Raji (cell line): ENCODE measurements around the gene HDHD3.

Experiments used
- POLR2A ChIP-seq: IDR thresholded peaks from 2 replicates; pipeline ENCODE4 v1.6.1; 2011; ENCODE audit warnings: low read depth, low read length, control low read depth; ENCODE audit not compliant: insufficient read depth

Gene HDHD3

GRCh38 chr9:113395000-113395861 lies 18.4 kb upstream of the HDHD3 start:
- no peak for TF ChIP-seq POLR2A

- no peak for TF ChIP-seq POLR2A
Observed at GRCh38 chr9:113393281-113393680, 16.5 kb upstream of the HDHD3 start.

- no peak for TF ChIP-seq POLR2A
Observed at GRCh38 chr9:113391917-113392316, 15.1 kb upstream of the HDHD3 start.

DNA sequence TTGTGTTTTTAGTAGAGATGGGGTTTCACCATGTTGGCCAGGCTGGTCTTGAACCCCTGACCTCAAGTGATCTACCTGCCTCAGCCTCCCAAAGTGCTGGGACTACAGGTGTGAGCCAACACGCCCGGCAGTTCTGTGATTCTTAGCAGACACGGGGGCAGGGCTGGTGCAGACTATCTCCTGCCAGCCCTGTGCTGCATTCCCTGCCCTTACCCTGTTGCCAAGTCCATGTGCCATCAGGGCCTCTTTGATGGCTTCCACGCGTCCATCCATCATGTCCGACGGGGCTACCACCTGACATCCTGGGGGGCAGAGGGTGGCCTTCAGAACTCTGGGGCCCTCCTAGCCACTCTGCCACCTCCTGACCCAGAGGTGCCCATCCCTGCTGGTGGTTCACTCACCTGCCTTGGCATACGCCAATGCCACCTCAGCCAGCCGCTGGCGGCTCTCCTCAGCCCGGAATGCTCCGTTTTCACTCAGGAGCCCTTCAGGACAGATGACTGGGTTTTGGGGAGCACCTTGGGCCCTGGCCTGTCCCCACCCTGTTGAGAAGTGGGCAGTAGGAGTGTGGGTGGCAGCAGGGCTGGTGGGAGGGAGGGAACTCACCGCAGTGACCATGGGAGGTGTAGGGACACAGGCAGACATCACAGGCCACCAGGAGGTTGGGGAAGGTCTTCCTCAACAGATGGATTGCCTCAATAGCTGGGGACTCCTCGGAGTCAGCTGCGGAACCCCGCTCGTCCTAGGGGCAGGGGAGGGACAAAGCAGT lies 13.6 kb upstream of the HDHD3 start:
- TF ChIP-seq POLR2A = no peak

- no peak for TF ChIP-seq POLR2A
Observed at GRCh38 chr9:113389451-113389850, 12.7 kb upstream of the HDHD3 start.

DNA sequence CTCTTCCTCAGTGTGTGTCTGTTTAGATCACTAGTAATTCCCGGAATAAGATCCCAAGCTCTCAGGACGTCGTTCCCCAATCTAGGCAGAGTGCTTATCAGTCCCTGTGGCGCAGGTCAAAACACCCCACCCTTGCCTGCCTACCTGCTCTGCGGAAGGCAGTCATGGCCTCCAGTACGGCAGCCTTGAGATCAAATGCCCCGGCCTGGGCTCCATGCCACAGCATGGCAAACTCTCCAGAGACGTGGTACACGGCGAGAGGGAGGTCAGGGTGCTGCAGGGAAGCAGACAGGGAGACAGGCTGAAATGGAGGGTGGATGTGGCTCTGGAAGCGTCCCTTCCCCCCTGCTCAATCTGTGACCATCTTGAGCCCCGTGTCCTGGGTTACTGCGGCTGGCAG lies 12.0 kb upstream of the HDHD3 start:
- no peak for TF ChIP-seq POLR2A

DNA sequence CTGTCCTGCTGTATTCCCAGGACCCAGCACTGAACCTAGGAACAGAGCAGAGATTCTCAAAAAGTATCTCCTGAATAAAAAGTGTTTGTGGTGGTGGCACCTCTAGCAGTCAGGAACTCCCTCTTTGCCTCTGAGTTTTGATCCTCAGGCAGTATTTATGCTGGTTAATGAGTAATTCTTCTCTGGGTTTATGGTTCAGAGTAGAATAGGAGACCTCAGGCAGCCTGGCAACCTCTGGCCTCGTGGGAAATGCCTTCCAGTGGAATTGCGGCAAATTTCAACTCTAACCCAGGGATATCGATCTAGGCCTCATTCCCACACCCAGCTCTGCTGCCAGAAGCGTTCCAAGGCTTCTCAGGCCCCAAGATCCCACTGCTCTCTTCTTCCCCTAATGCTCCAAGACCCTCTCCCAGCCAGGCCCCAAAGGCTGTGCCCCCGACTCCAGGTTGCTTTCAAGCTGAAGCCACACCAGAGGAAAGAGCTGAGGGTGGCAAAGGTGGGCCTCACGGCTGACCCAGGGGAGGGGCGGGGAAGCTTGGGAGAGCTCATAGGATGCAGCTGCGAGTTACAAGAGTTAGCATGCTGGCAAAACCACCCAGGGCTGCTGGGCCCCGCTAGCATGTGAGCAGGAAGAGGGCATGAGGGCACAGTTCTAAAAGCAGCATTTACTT lies 10.9 kb upstream of the HDHD3 start:
- no peak for TF ChIP-seq POLR2A

DNA sequence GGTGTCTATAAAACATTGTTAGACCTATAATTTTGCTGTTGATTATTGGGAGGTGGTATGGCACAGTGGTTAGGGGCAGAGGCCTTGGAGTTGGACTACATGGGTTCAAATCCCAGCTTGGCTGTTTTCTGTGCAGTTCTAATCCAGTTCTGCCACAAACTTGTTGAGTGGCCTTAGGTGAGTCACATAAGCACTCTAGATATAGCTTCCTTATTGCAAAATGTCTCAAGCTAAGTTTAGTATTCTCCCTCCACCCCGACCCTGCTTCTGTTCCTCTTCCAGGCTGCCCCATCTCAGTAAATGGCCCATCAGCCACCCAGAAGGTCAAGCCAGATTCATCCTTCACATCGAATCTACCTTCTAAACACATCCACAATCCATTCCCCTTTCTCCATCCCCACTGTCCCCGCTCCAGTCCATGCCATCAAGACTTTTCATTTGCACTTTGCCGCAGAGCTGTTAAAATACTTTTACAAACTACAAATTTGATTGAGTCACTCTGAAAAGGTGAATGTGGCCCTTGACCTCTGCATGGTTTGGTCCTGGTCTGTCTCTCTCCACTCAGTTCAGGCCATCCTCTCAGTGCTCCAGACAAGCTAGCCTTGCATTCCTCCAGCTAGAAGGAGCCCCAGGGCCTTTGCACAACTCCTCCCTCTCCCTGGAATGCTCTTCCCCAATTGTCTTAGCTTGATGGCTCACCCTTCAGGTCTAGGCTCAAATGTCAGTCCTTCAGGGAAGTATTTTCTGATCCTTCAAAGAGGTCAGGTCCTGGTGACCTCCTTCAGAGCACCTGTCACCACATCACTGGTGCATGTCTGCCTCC lies 10.0 kb upstream of the HDHD3 start:
- no peak for TF ChIP-seq POLR2A

- no peak for TF ChIP-seq POLR2A
Observed at GRCh38 chr9:113381909-113382411, 5.2 kb upstream of the HDHD3 start.

GRCh38 chr9:113380869-113381378 lies 4.1 kb upstream of the HDHD3 start:
- TF ChIP-seq POLR2A = no peak

- no peak for TF ChIP-seq POLR2A
Observed at GRCh38 chr9:113375057-113376023, 1.4 kb downstream of the HDHD3 start.

DNA sequence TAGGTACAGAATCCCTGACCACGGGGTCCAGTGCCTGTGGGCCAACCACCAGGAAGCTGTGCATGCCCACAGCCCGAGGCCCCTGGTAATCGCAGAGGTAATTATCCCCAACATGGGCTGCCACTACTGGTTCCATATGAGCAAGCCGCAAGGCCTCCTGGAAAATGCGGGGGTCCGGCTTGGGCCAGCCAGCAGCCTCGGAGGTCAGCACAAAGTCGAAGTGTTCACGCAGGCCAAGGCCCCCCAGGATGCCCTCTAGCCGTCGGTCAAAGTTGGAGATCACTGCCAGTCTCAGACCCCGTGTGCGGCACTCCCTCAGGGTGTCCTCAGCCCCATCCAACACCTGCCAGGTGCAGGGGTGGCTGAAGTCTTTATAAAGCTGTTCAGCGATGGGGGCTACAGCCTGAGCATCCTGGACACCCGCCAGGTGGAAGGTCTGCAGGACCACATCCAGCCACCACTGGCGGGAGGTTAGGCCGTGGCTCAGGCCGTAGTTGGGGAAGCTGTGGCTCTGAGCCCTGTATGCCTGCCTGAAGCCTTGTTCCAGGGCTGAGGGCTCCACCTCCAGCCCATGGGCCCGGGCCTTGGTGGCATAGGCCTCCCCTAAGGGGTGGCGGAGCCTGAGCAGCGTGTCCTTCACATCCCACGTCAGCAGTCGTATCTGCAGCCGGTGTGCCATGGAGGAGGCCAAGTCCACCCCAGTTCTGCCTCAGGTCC lies 3.0 kb downstream of the HDHD3 start:
- TF ChIP-seq POLR2A = no peak

GRCh38 chr9:113373256-113373655 lies 3.5 kb downstream of the HDHD3 start:
- no peak for TF ChIP-seq POLR2A
